ENCODE data around the gene CTNND2.

Gene CTNND2

GRCh38 chr5:11230890-11231289 lies 673.4 kb downstream of the CTNND2 start:
- ATAC-seq, result no peak

DNA sequence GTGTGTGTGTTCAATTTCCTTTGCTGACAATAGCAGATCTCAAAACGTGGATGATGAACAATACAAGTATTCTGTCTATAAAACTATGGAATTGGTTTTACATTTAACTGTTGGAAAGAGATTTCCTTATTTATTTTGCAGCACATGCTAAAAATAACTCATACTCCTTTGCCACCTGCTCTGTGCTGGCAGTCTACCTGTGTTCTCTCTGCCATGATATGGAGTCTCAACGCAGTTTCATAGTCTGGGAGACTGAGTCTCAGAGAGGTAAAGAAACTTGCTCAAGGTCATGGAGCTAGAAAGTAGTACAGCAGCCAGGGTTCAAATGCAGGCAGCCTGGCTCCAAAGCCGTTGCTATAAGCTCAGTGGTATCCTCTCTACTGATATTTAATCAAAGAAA lies 677.2 kb downstream of the CTNND2 start:
- ATAC-seq, result no peak

DNA sequence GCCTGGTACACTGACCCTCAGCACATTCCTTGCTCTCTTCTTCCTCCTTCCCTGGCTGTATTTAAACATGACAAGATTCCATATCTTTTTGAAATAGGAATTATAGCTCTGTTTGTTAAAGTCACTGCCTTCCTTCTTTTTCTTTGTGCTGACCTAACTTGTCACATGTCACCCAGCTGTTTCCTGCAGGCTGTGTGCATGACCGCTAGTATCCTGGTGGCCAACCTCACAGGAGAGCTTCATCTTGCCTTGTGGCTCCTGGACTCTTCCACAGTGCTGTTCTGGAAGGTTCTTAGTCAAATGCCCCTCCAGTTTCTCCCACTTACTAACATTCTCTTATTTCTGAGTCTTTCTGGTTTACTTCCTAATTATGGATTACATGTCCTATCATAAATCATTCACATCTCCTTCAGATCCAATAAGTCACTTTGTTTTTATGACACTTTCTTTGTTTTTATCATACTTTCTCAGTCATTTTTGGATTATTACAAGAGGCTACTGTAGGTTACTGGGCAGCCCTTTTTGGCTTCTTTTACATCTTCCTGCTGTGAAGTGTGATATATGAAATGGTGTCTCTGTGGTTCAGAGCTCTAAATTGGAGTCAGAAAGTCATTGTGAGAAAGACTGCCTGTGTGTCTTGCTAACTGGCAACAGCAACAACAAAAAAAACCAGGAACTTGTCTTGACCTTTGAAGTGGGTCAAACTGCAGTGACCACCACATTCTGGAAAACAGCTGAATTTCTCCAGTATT lies 679.6 kb downstream of the CTNND2 start:
- no peak for ATAC-seq

DNA sequence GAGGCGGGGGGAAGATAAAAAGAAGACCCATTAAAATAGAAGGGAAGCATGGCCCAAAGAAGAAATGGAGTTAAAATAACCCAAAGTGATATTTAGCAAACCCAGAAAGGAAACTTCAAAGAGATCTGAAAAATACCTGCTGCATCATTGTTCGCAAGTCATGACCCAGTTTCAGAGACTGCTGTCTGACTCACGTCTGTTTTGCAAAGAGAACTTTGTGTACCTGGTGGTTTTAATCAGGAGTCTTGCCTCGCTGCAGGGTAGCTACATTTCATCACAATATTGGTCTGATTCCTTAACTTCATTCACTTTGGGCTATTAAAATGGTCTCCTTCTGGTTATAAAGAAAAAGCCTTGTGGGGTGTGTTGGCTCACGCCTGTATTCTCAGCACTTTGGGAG lies 682.1 kb downstream of the CTNND2 start:
- ATAC-seq, result no peak

DNA sequence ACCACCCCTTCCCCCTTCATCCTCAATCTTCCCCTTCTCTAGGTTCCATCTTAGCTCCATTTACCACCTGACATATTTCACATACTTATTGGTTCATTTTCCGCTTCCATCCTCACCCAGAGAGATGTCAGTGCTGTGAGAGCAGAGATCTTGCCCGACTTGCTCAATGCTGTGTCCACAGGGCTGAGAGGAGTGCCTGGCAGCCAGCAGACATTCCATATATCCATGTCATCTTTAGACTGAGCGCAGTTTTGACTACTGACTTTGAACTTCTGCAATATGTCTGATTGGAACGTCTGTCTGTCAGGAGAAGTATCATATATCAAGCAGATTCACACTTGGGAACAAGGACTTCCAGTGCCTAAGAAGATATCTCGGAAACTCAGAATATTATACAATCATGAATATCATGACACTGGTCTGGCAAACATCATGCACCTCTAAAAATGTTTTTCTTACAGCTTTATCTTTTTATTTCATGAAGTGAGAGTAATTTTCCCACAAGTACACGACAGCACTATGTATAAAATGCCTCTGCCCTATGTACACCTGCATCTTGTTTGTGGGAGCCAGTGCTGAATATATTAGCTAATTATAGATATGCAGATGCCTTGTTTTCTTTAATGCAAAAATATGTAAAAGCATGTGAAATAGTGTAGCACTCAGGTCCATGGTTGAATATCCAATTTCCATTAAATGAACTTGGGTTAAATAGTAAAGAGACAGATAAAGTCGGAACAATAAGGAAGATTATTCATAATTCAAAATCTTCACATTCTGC lies 689.2 kb downstream of the CTNND2 start:
- ATAC-seq, result no peak

- no peak for ATAC-seq
Observed at GRCh38 chr5:11212706-11213105, 691.5 kb downstream of the CTNND2 start.

GRCh38 chr5:11197726-11198125 lies 706.5 kb downstream of the CTNND2 start:
- ATAC-seq, result no peak

DNA sequence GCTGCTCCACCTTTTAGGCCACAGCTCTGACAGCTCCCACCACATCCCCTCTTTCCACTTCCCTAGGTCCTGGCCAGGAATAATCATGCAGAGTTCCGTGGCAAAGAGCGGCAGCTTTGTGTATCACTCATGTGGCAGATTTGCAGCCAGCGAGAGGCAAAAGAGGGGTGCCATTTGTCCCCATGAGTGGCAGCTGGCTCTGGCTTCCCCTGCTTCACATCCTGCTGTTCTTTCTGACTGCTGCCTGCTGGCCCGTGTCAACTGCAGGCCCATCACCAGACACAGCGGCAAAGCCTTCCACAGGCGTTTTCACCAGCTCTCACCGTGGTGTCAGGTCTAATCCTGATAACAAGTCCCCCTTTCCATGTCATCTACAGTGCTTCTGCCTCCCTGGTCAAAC lies 712.6 kb downstream of the CTNND2 start:
- no peak for ATAC-seq

DNA sequence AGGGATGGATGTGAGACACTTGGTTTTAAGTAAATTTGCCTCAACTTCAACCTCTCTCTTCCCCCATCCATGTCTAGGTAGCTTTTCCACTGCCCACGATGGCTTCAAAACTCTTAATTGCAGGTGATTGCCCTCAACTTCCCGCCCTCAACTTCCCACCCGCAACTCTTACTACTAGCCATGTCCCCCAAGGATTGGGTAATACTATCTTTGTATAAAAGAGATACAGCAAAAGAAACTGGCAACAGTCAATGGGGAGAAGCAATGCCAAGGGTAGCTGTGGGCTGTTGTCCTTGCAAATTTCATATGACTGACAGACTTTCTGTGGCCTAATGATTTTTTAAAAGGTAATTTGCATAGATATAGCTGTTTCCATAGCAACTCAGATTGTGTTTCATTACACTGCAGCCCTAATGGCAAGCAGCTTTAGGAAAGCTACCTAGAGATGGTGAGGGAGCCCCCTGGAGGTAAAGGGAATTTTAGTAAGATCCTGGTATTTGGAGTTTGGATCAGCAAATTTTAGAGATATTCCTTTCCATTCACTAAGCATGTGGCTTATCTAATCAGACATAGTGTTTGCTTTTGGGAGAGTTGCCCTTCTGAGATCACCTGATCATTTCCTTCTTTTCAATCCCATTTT lies 721.7 kb downstream of the CTNND2 start:
- ATAC-seq, result peak in 1 of 2 donors; percentile 24

GRCh38 chr5:11181940-11182339 lies 722.3 kb downstream of the CTNND2 start:
- no peak for ATAC-seq

- no peak for ATAC-seq
Observed at GRCh38 chr5:11180890-11181289, 723.4 kb downstream of the CTNND2 start.

DNA sequence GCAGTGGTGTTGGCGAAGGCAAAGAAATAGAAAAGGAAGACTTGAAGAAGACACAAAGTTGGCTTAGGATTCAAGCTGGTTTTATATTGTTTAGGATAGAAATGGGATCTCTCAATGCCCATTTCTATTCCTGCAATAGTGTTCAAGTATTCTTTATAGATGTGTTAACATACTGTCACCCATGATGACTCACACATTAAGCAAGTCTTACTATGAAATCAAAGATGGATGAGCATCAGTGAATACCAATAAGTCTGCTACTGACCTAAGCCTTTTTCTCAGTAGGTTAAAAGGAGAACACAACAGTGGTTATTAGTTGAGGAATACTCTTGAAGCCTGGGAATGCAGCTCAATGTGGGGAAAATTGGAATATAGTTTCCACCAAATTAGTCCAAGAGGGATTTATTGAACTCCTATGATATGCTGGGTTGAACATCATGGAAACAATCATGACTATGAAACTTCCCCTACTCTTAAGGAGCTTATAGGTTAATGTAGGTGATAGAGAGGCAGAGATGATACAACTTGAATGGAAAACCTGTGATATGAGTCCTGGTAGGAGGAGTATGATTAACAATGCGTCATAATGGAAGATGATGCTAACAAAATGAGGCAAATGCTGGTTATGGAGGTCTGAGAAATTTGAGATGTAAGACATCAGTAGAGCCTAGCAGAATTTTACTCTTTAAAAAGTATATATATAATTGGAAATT lies 726.1 kb downstream of the CTNND2 start:
- ATAC-seq, result no peak

- ATAC-seq, result no peak
Observed at GRCh38 chr5:11174591-11174990, 729.7 kb downstream of the CTNND2 start.

DNA sequence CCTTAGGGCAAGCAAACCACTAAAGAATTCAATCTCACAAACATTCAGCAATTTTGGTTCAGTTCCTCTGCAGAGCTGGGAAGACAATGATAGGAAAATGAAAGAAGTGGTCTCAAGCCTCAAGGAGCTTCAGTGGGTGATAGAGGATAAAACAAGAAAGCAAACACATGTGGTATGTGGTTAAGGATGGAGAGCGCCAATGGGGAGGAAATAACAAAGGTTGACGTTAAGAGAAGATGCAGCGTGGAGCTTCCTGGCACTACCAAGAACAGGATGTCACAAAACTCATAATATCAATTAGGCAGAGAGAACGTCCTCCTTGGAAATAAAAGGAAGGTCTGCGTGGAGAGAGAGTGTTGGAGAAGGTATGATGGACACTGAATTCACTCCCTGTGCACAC lies 731.8 kb downstream of the CTNND2 start:
- ATAC-seq, result no peak

GRCh38 chr5:11171236-11171635 lies 733.0 kb downstream of the CTNND2 start:
- ATAC-seq, result no peak

- no peak for ATAC-seq
Observed at GRCh38 chr5:11166923-11167322, 737.3 kb downstream of the CTNND2 start.

GRCh38 chr5:11164531-11165294 lies 739.5 kb downstream of the CTNND2 start:
- ATAC-seq, result no peak

- no peak for ATAC-seq
Observed at GRCh38 chr5:11157132-11157531, 747.1 kb downstream of the CTNND2 start.

DNA sequence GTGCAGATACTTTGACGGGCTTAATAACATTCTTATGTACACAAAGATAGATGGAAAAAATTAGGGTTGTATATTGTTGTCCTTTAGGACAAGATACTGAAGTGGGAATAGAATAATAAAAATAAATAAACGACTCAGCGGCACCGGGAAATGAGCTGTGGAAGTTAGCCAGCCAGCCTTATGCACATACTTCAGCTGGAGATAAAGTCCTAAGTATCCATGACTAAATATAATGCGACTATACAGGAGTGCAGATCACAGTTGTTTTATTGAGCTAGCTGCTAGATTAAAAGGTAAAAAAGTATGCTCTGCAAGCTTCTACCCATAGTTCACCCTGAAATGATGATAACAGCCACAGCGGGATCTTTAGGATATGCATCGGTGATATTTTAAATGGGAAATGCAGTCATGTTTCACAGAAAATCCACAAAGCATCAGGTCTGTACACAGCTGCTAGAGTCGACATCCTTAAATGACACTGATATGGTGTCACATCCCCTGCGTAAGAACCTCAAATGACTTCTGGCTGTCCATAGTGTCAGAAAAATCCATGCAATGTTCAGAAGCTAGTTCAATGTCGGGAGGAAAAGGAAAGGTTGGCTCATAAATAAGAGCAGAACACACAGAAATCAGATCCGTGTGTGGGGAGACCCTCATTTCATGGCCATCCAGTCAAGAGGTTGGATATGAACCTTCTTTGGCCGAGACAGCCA lies 750.4 kb downstream of the CTNND2 start:
- no peak for ATAC-seq

GRCh38 chr5:11152368-11152767 lies 751.9 kb downstream of the CTNND2 start:
- ATAC-seq, result no peak

DNA sequence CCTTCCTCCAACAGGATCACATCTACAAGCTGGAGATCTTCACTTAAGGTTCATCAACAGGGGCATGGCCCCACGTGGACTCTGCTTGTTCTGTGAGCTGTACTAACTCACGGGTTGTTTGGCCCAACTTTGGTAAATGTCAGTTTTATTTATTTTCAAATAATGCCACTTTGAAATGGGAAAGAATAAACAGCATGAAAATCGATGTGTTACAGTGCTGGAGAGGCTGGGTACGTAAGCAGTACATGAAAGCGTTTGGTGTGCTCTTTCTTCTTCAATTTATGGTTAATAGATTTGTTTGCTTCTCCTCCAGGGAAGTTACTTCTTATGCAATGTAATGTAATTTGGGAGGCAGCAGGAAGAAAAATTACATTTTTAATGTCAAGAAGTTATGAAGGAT lies 753.3 kb downstream of the CTNND2 start:
- no peak for ATAC-seq
